Measurements from ENCODE around the gene SALL2.

- TF ChIP-seq NRF1 (conservative IDR thresholded peaks at IDR 0.05; ENCODE audit: low read depth, low read length) (no peak), RFX5 (IDR thresholded peaks at IDR 0.05; ENCODE audit: low read depth, low read length) (no peak), CTCF (IDR thresholded peaks at IDR 0.05 in 2 of 3, conservative IDR thresholded peaks at IDR 0.05 in 1 of 3; ENCODE audit: control insufficient read depth in 2 of 3, extremely low read depth in 1 of 3, insufficient read depth in 1 of 3, low read depth in 3 of 3, low read length in 3 of 3) (peak; percentile 48 to 74 (median 69)), TBL1XR1 (IDR thresholded peaks at IDR 0.05; ENCODE audit: low read depth, low read length) (no peak), ZBTB33 (IDR thresholded peaks at IDR 0.05) (no peak), ZZZ3 (IDR thresholded peaks at IDR 0.05; ENCODE audit: control insufficient read depth, insufficient read length, low read depth) (no peak), MXI1 (IDR thresholded peaks at IDR 0.05; ENCODE audit: low read depth, low read length) (no peak), REST (IDR thresholded peaks at IDR 0.05; ENCODE audit: low read depth, low read length) (no peak), RAD21 (IDR thresholded peaks at IDR 0.05; ENCODE audit: insufficient read depth, low read depth, low read length) (peak; percentile 92), POLR2AphosphoS5 (IDR thresholded peaks at IDR 0.05; ENCODE audit: low read length) (no peak)
Observed at GRCh38 chr14:21557084-21557901, 31.1 kb upstream of the SALL2 start.

Measured in GM12878 (cell line).